PC-9 (cell line): Measurements from ENCODE around the gene KLHL15. TPM values are rescaled to one million over a fixed set of nuclear protein-coding genes. Genes with fewer than 3 reads are reported as not detected.

Experiments
- BruUV-seq: library from RNA; stranded (reverse); fragments of 400-500 nt; replicated peaks from 2 replicates; lab custom pipeline; 2021; lab: Mats Ljungman, UMichigan
- CTCF ChIA-PET: fragments of 300-600 bp; sonication (Branson Sonifier 250); formaldehyde crosslinking; loops from one replicate; lab custom pipeline; 2022; ENCODE audit warnings: antibody characterized with exemption; lab: Charles Lee
- POLR2A ChIA-PET: fragments of 300-600 bp; sonication (Branson Sonifier 250); formaldehyde crosslinking; loops from one replicate; lab custom pipeline; 2022; ENCODE audit warnings: antibody characterized with exemption; ENCODE audit not compliant: unreplicated experiment; lab: Charles Lee
- DNase-seq, 2 experiments: peaks; one replicate each; pipeline versions ENCODE4 v3.0.0 to v3.0.0-alpha.2; 2015 to 2022; ENCODE audit warnings: mixed read lengths in 1 of 2
- H2AFZ ChIP-seq: fragments of 200-600 bp; sonication (generic); 2 replicates; pipeline ENCODE4 v1.8.1; 2017; ENCODE audit warnings: antibody characterized with exemption
- H3F3A ChIP-seq: fragments of 200-600 bp; sonication (generic); 2 replicates; pipeline ENCODE4 v1.8.1; 2017; ENCODE audit warnings: antibody characterized with exemption, mild to moderate bottlenecking, low read depth; ENCODE audit not compliant: insufficient read depth
- H3K27ac ChIP-seq: fragments of 200-600 bp; sonication (generic); 2 replicates; pipeline ENCODE4 v1.6.1; 2016; ENCODE audit warnings: mixed run types
- H3K27me3 ChIP-seq: fragments of 200-600 bp; sonication (generic); 2 replicates; pipeline ENCODE4 v1.6.1; 2016; ENCODE audit warnings: low read depth, mixed run types; ENCODE audit not compliant: insufficient read depth
- H3K36me3 ChIP-seq: fragments of 200-600 bp; sonication (generic); 2 replicates; pipeline ENCODE4 v1.6.1; 2016; ENCODE audit warnings: low read depth, mixed run types
- H3K4me1 ChIP-seq: fragments of 200-600 bp; sonication (generic); replicated peaks from 2 replicates; pipeline ENCODE4 v1.6.1; 2016; ENCODE audit warnings: mixed run types; ENCODE audit not compliant: insufficient read depth
- H3K4me2 ChIP-seq: fragments of 200-600 bp; sonication (generic); 2 replicates; pipeline ENCODE4 v1.6.1; 2017; ENCODE audit warnings: mixed run types
- H3K4me3 ChIP-seq: fragments of 200-600 bp; sonication (generic); 2 replicates; pipeline ENCODE4 v1.6.1; 2016; ENCODE audit warnings: mixed run types
- H3K79me2 ChIP-seq: fragments of 200-600 bp; sonication (generic); 2 replicates; pipeline ENCODE4 v1.6.1; 2017; ENCODE audit warnings: low read depth, mixed run types
- H3K9me2 ChIP-seq: fragments of 200-600 bp; sonication (generic); 2 replicates; pipeline ENCODE4 v1.8.1; 2017; ENCODE audit warnings: mild to moderate bottlenecking; ENCODE audit not compliant: insufficient read depth
- H3K9me3 ChIP-seq: fragments of 200-600 bp; sonication (generic); 2 replicates; pipeline ENCODE4 v1.8.1; 2016; ENCODE audit warnings: low read depth; ENCODE audit not compliant: insufficient read depth
- H4K20me1 ChIP-seq: fragments of 200-600 bp; sonication (generic); 2 replicates; pipeline ENCODE4 v1.8.1; 2017; ENCODE audit not compliant: insufficient read depth
- CTCF ChIP-seq: fragments of 200-600 bp; sonication (generic); conservative IDR thresholded peaks from 2 replicates; pipeline ENCODE4 v1.6.1; 2017; ENCODE audit warnings: mixed run types, antibody characterized with exemption, mild to moderate bottlenecking, moderate library complexity
- EZH2 ChIP-seq: fragments of 200-600 bp; sonication (generic); IDR thresholded peaks from 2 replicates; pipeline ENCODE4 v1.8.0; 2017; ENCODE audit warnings: antibody characterized with exemption, low read depth
- intact Hi-C: fragments of 100-400 bp; cut with micrococcal nuclease; formaldehyde crosslinking; loops from one replicate; pipeline ENCODE4 v1.10.0; 2022; ENCODE audit not compliant: unreplicated experiment
- total RNA-seq: library from RNA; stranded (reverse); gene quantifications from 2 replicates; pipeline ENCODE4 v1.2.3, GENCODE V29; 2021

The KLHL15 gene
- total RNA-seq, 1 experiment from 2014 or later = 3.7 TPM

- H3K9me3 ChIP-seq = no peaks in the 10 kb centered on the region
- H3K4me2 ChIP-seq = no peak overlapping the region
- intact Hi-C loops = no loop called here
- H4K20me1 ChIP-seq = no peaks in the 10 kb centered on the region
- H3K27ac ChIP-seq = no peak overlapping the region
- no peak overlapping the region for H3K4me3 ChIP-seq
- H3K9me2 ChIP-seq = no peaks in the 10 kb centered on the region
- TF ChIP-seq CTCF (no peak), EZH2 (no peak)
- H3K36me3 ChIP-seq = no peaks in the 10 kb centered on the region
- peaks cover 18% of the 10 kb centered on the region; the same call in 1 of the 2 replicates for H3K79me2 ChIP-seq
- ChIA-PET POLR2A (no interaction called here), CTCF (no interaction called here)
- H2AFZ ChIP-seq = no peak overlapping the region
- H3K27me3 ChIP-seq = no peaks in the 10 kb centered on the region
- no peak for DNase-seq
- no TSS peak for BruUV-seq
- H3K4me1 ChIP-seq = no peaks in the 10 kb centered on the region
- no peaks in the 10 kb centered on the region; the same call in 1 of the 2 replicates for H3F3A ChIP-seq
These were observed 9.3 kb downstream of the KLHL15 start for GRCh38 chrX:24017674-24018073.

GRCh38 chrX:24014388-24015018, 12.5 kb downstream of the KLHL15 start:
- H3K79me2 ChIP-seq = 0 out of 2 replicates have a peak, but pooled peaks cover 8% of the 10 kb centered on the region
- H3K4me2 ChIP-seq = no peak overlapping the region
- H2AFZ ChIP-seq = no peak overlapping the region
- no TSS peak for BruUV-seq
- no peaks in the 10 kb centered on the region for H3K27me3 ChIP-seq
- H3K27ac ChIP-seq = no peak overlapping the region
- no peaks in the 10 kb centered on the region for H3F3A ChIP-seq
- no peaks in the 10 kb centered on the region for H3K36me3 ChIP-seq
- no peak for DNase-seq
- intact Hi-C loops = no loop called here
- H4K20me1 ChIP-seq = no peaks in the 10 kb centered on the region
- ChIA-PET POLR2A (no interaction called here), CTCF (no interaction called here)
- TF ChIP-seq EZH2 (no peak), CTCF (no peak)
- no peaks in the 10 kb centered on the region for H3K9me3 ChIP-seq
- H3K4me3 ChIP-seq = no peak overlapping the region
- no peaks in the 10 kb centered on the region for H3K9me2 ChIP-seq
- no peaks in the 10 kb centered on the region for H3K4me1 ChIP-seq

- intact Hi-C loops = no loop called here
- Histone ChIP-seq H3K9me2 (no peaks in the 10 kb centered on the region), H3F3A (no peaks in the 10 kb centered on the region), H3K4me2 (no peak overlapping the region), H3K36me3 (no peaks in the 10 kb centered on the region), H3K27ac (no peak overlapping the region), H3K79me2 (0 out of 2 replicates have a peak, but pooled peaks cover 8% of the 10 kb centered on the region), H2AFZ (no peak overlapping the region), H3K9me3 (no peaks in the 10 kb centered on the region), H3K27me3 (no peaks in the 10 kb centered on the region), H3K4me3 (no peak overlapping the region), H4K20me1 (no peaks in the 10 kb centered on the region), H3K4me1 (no peaks in the 10 kb centered on the region)
- POLR2A ChIA-PET = no interaction called here
- TF ChIP-seq CTCF (no peak), EZH2 (no peak)
- CTCF ChIA-PET = interaction anchor here (0.6 kb wide), 2 partner anchors 25 to 42 kb away, joined by 3 to 5 read pairs; no protein-coding TSS in a partner anchor
- DNase-seq = no peak
- BruUV-seq = no TSS peak
These were observed 14.7 kb downstream of the KLHL15 start for GRCh38 chrX:24012266-24012665.
